Caki2 (cell line): ENCODE results near the gene GTF3C5. TPM values are rescaled to one million over a fixed set of nuclear protein-coding genes. Genes with fewer than 3 reads are reported as not detected.

Source experiments
- DNase-seq: peaks from one replicate; pipeline ENCODE4 v3.0.0-alpha.2; 2015; ENCODE audit warnings: low read depth
- in situ Hi-C: cut with HindIII; loops from 2 replicates; pipeline ENCODE4 v1.10.0; 2016; ENCODE audit warnings: low sequenced_read_pairs, low pct_unique_long_range_greater_than_20kb, mixed read lengths
- total RNA-seq: library from RNA; depleted of rRNA; stranded (reverse); fragments of >200 nt; shearing (Covaris generic); gene quantifications from 2 replicates; pipeline ENCODE4 v1.2.3, GENCODE V29; 2014; ENCODE audit warnings: low replicate concordance

GTF3C5 gene
- total RNA-seq, 1 experiment from 2014 or later: 206 TPM

DNA sequence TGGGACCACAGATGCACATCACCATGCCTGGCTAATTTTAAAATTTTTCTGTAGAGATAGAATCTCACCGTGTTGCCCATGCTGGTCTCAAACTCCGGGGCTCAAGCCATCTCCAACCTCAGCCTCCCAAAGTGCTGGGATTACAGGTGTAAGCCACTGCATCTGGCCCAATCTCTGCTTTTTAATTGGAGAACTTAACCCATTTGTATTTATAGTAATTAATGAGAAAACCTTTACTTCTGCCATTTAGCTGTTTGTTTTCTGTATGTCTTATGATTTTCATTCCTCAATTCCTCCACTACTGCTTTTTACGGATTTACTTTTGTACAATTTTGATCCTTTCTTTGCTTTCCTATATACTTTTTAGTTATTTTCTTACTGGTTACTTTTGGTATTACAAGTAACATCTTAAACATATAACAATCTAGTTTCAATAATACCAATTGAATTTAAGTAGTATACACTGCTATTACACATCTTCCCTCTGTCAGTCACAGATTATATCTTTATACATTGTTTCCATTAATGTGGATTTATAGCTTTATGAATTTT lies 64.1 kb downstream of the GTF3C5 start:
- no peak for DNase-seq
- in situ Hi-C loops: no loop called here

DNA sequence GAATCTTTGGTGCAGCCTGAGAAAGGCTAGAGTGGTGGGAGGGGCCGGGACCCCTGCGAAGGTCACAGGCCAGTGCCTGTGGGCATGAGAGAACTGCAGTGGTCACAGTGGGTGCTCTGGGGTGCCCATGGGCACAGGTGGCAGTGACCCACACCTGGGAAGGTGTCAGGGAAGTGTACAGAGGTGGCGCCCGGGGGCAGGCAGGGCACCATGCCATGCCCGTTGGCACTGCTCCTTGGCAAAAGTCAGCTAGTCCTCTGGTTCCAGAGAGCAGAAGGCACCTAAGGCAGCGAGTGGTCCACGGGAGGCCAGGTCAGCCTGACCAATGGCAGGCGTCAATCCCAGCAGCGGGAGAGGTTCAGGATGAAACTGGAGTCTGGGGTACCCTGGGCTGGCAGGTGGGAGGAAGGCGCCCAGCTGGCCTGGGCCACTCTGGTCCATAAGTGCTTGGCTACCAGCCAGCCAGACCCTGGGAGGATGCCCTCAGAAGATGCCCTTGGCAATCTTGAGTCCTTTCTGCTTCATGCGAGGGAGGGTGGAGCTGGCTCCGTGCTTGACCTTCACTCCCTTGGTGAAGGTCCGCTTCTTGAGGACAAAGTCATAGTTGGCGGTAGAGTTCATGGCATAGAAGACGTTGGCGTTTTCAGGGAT lies 67.4 kb downstream of the GTF3C5 start:
- in situ Hi-C loops: no loop called here
- no peak for DNase-seq

DNA sequence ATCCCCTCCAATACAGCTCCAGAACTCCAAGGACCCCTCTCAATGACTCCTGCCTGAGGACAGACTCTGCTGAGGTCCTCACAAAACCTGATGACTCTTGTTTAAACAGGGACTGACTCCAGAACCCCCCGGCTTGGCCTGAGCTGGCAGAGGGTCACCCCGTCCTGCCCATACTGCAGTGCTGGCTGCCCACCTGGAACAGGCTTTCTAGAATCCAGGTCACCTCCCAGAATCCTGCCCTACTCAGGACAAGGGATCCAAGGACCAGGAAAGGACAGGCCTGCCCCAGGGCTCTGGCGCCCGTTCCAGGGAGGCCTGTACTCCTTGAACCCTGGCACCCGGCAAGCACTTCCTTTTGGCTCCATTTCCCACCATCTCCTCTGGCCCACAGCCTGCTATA lies 68.1 kb downstream of the GTF3C5 start:
- no peak for DNase-seq
- in situ Hi-C loops: no loop called here

DNA sequence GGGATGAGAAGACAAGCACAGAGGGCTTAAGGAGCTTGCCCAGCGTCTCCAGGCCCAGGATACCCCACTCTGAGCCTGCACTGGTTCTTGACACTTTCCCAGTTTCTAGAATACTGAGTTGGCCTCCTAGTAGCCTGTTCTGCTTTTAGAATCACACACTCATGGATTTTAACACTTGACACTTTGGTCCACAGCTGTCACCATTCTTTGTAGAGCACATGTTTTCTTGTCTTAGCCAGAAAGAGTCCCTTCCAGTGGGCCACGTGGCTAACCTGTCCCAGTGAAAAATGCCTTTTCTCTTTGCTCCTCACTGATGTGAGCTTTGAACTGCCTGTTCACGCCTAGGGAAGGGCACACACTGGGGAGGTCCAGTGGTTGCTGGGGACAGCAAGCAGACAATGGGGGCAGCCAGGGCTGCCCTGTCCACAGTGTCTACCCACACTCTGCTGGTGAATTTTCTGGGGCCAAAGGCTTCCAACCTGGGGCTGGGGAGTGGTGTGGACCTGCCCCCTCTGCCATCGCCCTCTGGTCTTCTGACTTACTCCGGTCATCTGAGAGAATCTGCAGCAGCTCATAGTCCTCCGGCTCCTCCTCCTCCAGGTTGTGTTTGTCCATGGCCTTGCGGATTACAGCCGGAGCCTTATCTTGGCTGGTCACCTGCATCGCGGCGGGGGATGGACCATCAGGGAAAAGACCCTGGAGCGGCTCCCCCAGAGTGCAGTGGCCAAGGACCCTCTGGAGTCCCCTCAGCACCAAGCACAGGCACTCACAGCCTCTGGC lies 69.1 kb downstream of the GTF3C5 start:
- no peak for DNase-seq
- in situ Hi-C loops: no loop called here

DNA sequence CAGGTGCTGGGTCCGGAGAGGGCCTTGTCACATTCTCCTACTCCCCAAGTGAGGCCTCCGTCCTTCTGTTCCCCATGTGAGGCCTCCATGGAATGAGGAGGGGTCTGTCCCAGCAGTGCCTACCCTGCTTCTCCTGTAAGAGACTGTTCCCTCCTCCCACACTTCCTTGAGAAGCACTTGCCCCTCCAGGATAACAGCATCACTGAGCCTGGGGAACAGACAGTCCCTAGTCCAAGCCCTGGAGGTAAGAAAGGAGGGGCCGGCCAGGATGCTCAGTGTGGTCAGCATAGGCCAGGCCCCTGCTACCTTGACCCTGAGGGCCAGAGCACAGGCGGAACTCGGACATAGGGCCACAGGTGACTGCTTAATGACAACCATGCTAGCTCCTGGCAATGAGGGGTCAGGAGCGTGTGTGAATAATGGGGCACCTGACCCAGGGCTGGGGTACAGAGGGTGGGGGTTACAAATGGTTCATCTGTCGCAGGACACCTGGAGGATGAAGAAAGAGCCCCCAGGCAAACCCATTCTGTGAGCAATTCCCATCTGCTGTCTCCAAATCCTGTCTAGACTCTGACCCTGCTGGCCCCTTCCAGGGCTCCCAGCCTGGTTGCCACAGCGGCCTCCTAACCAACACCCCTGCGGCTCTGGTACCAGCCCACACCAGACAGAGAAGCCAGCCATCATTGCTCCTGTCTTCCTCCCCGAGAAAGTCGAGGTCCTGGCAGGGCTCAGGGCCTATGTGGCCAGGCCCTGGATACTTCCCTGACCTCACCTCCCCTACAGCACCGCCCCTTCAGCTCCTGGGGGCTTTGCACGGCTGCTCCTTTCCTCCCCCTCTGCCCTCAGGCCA lies 69.9 kb downstream of the GTF3C5 start:
- no peak for DNase-seq
- in situ Hi-C loops: no loop called here

DNA sequence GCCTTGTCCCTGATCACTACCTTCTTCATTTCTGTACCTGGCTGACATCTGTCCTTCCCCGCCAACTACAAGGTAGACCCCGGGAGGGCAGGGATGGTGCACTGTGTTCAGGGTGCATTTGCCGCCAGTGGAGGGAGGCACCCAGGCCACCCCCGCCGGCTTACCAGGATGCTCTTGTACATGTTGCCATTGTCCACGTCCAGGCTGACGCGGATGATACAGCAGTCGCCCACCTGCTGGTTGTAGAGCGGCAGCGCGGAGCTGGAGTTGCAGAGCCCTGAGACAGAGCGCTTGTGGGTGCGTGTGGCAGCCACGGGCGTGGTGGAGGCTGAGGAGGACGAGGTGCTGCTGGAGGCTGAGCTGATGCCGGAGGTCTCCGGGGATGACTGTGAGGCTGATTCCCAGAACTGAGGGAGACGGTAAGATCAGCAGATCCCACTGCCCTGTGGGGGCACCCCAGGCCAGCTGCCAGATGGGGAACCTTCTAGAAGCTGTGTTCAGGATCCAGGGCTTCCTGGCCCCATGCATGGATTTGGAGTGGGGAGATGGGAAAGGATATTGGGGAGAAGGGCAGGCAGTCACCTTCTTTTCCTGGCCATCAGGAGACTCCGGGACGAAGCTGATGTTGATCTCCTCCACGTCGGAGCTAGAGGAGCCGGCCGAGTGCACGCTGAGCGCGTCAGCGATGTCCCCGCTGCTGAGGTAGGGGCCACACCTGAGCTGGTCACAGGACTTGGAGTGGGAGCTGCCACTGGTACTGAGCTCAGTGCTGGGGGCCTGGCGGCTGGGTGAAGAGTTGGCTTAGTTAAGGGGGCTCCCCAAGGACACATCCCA lies 70.8 kb downstream of the GTF3C5 start:
- in situ Hi-C loops: no loop called here

DNA sequence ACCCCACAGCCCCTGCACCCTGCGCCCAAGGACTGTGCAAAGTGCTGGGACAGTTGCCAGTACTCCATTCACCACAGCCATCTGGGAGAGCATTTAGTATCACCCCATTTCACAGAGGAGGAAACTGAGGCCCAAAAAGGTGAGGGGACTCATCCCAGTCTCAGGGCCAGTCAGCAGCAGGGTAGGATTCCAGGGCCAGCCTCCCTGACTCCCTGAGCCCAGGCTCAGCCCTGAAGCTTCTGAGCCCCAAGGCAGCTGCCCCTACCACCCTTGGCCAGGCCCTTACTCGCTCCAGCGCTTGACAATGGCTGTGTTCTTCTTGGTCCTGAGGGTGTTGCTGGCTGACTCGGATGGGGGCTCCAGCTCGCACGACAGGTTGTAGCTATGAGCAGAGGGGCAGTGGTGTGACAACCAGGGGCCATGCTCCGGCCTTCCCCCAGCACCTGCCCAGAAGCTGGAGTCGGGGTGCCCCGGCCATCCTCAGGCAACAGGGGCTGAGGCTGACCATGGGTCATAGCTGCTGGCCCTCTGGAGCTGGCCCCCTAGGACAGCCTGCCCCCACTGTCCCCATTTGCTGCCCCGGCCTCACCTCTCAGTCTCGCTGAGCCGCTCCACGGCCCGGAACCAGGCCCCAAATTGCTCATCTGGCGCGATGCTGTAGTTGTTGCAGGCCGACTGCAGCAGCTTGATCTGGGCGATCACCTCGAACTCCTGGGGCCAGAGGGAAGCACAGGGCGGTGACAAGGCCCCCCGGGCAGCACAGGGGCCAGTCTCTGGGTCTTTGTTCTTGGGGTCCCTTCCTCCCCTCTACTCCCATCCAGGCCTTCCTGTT lies 71.6 kb downstream of the GTF3C5 start:
- no peak for DNase-seq
- in situ Hi-C loops: no loop called here

More for the DNA sequence above, 70.8 kb downstream of the GTF3C5 start:
- DNase-seq: no peak

DNA sequence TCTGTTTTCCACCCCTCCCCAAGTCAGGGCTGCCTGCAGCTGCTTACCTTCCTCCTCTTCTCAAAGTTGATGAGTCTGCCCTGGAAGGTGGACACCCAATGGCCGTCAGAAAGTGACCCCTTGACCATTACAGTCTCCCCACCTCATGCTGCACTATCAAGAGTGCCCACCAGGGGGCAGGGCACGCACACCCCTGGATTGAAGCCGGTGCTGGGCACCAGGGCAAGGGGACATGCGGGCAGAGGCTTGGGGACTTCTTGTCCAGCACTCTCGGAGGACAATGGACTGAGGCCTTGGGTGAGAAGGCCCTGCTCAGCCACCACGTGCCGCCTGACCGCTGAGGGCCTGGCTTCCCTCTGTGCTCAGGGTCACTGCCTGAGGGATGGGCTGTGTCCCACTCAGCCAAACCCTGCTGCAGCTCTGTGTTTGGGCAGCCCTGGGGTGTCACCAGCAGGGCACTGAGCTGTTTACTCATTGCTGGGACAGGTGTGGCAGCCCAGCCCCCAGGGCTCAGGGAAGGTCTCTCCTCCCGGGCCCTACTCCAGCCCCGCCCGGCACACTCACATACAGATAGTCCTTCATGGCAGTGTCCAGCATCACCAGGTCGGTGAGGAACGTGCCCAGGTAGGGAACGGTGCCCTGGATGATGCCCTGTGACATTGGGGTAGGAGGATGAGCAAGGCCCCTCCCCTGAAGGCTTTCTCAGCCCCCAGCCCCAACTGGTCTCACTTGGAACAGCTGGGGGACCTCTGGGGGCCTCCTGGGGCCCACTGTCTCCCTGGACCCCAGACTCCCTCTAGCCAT lies 72.6 kb downstream of the GTF3C5 start:
- in situ Hi-C loops: no loop called here
- DNase-seq: peak; percentile 46

DNA sequence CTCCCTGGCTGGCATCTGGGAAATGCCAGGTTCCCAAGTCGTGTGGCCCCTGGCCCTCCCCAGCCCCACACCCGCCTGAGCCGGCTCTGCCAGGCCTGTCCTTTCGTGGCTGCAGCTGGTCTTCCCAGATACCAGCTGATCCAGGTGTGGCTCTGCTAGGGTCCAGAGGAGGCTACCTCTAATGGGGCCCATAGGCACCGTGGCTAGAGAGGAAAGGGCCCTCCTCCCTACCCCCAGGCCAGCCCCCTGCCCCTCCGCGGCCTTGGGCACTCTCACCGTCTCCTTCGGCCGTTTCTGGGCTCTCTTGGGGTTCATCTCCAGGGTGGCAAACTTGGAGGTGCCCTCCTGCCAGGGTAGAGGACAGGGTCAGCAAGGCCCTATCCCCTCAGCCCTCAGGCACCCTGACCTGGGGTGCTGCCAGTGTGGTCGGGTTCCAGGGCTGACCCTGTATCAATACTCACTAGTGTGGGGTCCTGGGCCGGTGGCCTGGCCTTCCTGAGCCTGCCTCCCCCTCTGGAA lies 73.2 kb downstream of the GTF3C5 start:
- DNase-seq: no peak
- in situ Hi-C loops: no loop called here

DNA sequence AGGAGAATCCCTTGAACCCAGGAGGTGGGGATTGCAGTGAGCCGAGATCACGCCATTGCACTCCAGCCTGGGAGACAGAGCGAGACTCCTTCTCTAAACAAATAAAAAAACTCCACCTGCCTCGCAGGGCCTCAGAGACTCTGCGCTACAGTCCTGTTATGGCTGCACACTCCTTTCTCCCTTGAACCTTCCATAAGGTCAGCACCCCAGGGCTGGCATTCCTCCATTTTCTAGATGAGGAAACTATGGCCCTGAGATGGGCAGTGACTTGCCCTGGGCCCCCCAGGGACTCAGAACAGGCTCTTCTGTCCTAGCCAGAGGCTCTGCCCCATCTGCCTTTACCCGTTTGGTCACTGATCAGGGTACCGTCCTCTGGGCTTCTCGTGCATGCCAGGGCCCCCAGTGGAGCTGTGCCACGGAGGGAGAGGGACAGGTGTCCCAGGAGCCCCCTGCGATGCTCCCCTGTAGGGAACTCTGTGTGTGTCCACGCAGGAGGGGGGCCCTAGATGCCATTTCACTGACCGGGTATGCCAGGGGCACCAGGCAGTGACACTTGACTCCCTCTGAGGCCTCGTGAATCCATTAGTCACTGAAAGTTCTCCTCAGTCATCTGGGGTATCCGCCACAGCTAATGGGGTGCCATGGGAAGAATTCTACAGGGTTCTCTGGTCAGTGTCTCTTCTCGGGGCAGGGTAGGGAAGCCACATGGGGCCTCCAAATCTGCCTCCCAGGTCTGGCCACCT lies 74.1 kb downstream of the GTF3C5 start:
- in situ Hi-C loops: no loop called here
- no peak for DNase-seq

DNA sequence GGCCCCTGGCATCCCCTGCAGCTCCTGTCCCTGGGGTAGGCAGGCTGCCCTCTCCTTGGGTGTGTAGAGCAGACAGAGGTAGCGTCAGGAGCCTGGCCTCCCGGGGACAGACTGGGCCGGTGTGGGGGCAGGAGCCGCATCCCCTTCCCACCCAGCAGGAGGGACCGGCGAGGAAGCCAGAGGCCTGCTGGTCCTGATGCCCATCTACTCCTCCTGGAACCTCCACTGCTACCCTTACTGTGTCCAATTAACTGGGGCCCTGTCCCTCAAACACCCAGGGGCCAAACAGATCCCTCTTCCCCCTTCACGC lies 74.6 kb downstream of the GTF3C5 start:
- DNase-seq: no peak
- in situ Hi-C loops: no loop called here

DNA sequence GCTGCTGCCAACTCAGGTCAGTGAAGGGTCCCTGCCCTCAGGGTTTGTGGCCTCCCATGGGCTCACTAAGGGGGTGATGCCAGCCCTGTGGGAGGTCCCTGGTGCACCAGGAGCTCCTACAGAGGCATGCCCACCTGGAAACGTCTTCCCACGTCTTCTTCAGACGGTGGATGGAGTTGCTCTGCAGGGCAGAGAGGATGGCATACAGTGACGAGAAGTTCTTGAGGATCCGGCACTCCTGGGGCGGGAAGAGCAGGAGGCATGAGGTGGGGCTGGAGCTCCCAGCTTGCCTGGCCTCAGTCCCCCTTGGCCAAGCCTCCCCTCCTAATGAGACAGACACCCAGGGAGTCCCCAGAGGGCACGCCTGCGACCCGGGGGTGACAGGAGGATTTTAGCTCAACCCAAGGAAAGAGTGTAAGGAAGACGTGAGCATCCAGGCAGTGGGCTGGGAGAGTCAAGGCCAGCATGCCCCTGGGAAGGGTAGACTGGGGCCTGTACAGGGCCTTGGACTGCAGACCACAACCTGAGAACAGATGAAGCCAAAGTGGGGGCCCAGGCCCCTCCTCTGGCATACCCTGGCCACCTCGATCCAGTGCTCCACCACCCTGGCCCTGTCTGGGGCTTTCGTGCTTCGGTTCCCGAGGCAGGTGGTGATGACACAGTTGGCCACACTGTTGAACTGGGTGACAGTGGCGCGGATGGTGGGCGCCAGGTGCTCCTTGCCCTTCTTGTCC lies 75.9 kb downstream of the GTF3C5 start:
- no peak for DNase-seq
- in situ Hi-C loops: no loop called here

DNA sequence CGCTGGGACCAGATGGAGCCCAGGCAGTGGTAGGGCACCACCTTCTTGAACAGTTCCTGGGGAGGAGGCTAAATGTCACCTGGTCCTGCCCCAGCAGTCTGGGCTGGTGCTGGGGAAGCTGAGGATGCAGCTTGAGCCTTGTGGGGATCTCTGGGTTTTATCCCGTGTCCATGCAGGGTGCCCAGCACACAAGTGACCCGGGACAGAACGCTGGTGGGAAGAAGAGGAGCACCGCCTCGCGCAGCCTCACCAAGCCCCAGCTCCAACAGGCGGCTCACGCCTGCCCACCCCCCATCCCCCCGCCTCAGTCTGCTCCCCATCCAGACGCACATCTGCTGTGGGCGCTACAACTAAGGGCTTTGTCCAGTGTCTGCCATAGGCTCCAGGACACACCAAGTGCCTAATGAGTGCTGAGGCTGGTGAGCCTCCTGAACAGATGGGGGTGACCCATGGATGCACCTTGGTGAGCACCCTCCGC lies 76.5 kb downstream of the GTF3C5 start:
- no peak for DNase-seq
- in situ Hi-C loops: no loop called here
